Inferior parietal cortex (tissue), 1 donor: ENCODE measurements around the gene NPY4R.
"Not testable (repeated sequence)": the region's sequence is repeated elsewhere in the genome, so short reads cannot be mapped to it uniquely, and the experiment has no call there.

Source experiments
- DNase-seq: peaks from one replicate; pipeline ENCODE4 v3.0.0-alpha.2; 2016; ENCODE audit errors: extremely low spot score

The NPY4R gene

GRCh38 chr10:46457071-46457470, 8.7 kb downstream of the NPY4R start:
- not testable (repeated sequence) for DNase-seq

DNA sequence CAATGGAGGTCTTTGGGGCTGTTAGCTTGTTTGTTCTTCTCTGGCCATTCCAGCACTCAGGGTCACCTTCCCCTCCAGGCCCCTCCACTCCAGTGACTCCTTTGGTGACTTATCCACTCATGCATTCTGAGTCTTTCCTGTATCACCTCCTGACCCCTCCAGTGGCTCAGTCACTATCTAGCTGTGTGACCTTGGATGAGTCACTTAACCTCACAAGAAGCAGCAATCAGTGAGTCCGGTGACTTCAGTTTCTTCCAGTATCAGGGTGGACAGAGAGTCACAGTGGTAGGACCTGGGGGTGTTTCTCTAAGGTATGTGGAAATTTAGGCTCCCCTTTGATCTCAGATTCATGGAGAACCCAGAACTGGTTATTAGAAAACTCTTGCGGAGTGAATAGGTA, 9.8 kb downstream of the NPY4R start:
- DNase-seq = not testable (repeated sequence)

DNA sequence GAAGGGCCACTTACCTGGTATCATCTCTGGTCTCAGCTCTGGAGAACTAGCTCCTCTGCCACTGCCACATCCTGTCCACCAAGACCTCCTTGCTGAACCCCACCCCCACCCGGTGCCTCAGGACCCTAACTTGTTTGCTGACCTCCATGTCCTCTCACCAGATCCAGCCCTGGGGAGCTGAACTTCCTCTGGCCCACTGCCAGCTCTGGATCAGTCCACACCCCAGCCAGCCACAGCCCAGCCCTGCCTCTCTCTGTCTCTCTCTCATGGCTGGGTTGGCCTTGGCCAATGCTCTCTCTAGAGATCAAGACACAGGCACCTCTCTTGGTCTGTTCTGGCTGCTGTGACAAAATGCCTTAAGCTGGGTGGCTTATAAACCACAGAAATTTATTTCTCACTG, 14.4 kb downstream of the NPY4R start:
- DNase-seq = not testable (repeated sequence)

GRCh38 chr10:46450829-46451228, 14.9 kb downstream of the NPY4R start:
- DNase-seq = not testable (repeated sequence)

DNA sequence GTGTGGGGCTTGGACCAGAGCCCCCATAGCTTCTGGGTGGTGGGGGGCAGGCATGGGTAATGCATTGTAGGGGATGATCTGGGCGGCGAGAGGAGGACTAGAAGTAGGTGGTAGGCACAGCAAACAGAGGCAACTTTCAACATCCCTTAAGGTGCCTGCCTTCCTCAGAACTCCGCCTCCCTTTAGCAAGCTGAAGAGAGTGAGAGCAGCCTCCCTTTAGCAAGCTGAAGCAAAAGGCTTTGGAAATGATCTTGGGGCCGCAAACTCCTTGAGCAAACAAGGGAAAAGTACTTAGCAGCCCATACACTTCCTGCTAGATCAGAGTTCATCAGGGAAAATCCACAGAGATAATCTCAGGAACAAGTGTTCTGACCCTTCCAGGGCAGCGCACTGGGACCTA, 18.3 kb downstream of the NPY4R start:
- DNase-seq = not testable (repeated sequence)

DNA sequence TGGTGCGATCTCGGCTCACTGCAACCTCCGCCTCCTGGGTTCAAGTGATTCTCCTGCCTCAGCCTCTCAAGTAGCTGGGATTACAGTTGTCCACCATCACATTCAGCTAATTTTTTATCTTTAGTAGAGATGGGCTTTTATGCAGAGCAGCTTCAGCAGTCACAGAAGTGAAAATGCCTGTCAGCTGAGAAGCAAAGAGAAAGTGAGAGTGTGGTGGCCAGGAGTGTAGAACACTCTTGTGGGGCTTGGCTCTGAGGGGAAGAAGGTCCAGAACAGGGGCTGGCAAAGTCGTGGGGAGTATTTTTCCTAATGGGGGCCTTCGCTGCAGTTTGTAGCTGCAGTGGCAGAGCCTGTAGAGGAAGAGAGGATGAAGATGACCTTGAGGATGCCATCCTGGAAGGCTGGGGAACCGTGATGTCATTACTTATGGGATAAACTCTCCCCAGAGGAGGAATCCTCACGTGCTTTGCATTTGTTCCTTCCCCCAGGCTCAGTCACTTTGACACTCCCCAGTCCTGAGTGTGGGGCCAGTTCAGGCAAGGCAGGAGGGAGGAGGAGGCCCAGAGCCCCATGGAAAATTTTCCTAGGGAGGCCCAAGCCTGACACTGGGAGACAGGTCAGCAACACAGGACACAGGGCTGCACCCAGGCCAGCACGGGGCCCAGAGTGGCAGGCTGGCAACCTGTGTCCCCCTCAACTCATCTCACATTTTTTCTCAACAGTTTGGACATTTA, 20.2 kb downstream of the NPY4R start:
- not testable (repeated sequence) for DNase-seq

GRCh38 chr10:46443422-46443821, 22.3 kb downstream of the NPY4R start:
- not testable (repeated sequence) for DNase-seq

GRCh38 chr10:46442706-46443275, 23.0 kb downstream of the NPY4R start:
- DNase-seq = peak; percentile 1

GRCh38 chr10:46441837-46442278, 23.9 kb downstream of the NPY4R start:
- peak; percentile 30 for DNase-seq

DNA sequence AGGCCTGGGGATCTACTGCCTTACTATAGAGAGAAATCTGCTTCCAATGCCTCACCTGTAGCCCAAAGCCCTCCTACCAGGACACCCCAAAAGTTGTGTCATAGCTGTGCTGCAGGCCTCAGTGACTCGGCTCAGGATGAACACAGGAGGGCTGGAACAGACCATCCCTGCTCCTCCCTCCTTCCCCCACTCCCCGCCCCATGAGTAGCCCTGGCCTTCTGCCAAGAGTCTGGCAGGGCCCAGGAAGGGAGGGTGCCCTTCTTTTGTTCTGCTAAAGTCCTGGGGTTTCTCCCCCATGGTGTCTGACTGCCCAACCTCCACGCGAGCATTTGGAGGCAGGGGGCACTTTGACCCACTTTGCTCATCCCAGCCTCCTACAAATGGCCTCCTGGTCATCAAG, 24.8 kb downstream of the NPY4R start:
- not testable (repeated sequence) for DNase-seq

DNA sequence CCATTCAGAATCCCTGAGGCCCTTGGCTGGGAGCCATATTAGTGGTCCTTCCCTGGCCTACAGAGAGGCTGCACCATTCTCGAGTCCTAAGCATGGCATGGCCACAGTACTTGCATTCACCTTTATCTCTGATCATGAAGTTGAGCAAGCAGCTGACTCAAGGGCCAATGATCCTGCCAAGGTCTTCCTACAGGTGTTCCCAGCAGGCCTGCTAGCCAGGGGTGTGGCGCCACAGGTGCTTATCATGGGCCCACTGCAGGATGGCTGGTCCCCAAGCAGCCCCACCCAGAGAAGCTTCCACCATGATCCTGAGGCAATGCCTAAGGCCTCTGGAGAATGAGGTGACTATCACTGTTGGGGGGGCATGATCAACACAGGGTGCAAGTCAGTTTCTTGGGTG, 42.2 kb downstream of the NPY4R start:
- not testable (repeated sequence) for DNase-seq

DNA sequence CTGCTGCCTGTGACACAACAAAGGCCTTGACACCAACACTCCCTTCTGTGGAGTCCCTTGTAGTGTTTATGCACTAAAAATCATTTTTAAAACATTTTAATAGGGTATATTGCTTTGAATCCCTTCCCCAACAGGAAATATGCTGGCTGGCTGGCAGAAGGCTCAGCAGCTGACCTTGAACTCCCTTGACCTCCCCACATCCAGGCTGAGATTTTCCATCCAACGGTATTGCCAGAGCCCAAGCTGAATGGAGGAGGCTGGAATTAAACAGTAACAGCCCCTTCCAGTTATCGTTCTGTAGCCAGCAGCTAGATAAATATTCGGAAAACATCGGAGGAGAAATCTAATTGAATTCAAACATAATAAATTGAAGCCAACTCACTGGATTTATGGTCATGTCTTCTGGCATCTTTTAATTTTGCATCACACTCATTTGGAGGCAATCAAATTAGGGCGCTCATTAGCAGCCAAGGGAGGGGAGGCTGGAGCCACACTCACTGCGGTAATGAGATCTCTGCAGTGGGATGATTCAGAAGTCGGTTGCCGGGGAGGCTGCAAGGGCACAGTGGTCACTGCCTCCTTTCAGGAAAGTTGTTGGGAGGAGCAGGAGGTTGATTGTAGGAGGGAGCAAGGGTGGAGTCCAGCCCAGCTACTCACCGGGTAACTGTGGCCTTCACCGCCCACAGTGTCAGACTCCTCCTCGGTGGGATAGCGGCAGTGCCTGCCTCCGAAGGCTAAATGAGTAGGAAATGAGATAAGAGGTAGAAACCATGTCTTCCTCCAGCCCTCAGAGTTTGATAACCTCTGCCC, 46.0 kb downstream of the NPY4R start:
- not testable (repeated sequence) for DNase-seq

DNA sequence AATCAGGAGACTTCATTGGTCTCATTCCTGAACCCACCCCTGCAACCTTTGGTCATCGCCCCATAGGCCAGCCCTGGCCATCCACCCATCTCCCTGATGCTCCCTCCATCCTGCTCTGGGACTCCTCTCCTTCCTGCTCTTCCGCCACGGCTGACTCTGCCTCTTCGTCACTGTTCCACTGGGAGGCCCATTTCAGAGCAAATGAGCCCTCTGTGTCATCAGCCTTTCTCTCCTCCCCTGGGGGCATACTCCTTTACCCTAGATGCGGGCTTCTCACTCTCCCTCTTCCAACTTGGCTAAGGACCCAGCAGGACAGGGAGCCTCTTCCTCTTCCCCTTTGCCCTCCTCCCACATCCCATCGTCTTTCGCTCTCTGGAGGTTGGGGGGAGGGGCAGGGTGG, 47.5 kb downstream of the NPY4R start:
- not testable (repeated sequence) for DNase-seq

- DNase-seq = not testable (repeated sequence)
Measured at GRCh38 chr10:46415291-46415690, 50.5 kb downstream of the NPY4R start.

DNA sequence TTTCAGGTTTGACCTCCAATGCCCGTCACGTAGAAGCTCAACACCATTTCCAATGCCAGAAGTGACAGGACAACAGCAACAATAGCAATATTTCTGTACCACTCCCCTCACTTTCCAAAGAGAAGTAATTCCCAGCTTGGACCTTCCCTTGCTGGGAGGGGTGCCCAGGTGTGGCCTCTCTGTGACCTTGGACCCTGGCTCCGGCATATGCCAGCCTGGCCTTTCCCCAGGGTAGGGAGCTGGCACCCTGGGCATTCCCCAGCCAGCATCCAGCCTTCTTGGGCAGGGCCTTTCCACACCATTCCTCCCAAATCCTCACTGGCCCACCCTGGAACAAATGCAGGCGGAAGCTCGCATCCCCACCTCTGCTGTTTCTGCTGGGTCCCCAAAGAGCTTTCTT, 53.1 kb downstream of the NPY4R start:
- DNase-seq = not testable (repeated sequence)

DNA sequence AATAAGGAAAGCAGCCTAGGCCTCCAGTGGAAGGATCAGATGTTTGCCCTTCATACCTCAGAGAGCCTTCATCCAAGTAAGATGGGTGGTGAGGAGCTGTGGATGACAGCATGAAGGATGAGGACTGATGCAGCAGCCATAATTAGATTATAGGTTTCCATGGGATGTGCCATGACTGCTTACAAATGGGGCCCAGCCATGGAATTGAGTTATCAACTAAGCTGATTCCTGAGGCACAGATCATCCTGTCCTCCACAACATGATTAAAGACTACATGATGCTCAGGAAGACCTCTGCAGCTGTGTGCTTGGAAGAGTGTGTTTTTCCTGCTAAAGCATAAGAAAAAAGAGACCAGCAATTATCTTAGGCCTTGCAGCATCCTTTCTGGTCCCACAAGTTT, 54.6 kb downstream of the NPY4R start:
- not testable (repeated sequence) for DNase-seq
